Fibroblast of mammary gland (primary cell): Measurements from ENCODE around the gene MGAT4B.
"Not testable (repeated sequence)": the region's sequence is repeated elsewhere in the genome, so short reads cannot be mapped to it uniquely, and the experiment has no call there.

Experiments used
- DNase-seq: peaks from one replicate; pipeline ENCODE4 v3.0.0-alpha.2; 2010; ENCODE audit warnings: low read depth
- H3K4me3 ChIP-seq: 2 replicates; pipeline ENCODE4 v1.5.1; 2011; ENCODE audit warnings: low read depth, mild to moderate bottlenecking, low read length, moderate library complexity; ENCODE audit not compliant: control insufficient read depth
- CTCF ChIP-seq: conservative IDR thresholded peaks from 2 replicates; pipeline ENCODE4 v1.5.1; 2011; ENCODE audit warnings: low read depth, low read length, inconsistent platforms; ENCODE audit not compliant: control insufficient read depth, insufficient read depth

MGAT4B gene

GRCh38 chr5:179839328-179840256, 32.9 kb upstream of the MGAT4B start:
- DNase-seq: no peak
- TF ChIP-seq CTCF: no peak
- H3K4me3 ChIP-seq: no peak overlapping the region

GRCh38 chr5:179837076-179838011, 30.7 kb upstream of the MGAT4B start:
- H3K4me3 ChIP-seq: no peak overlapping the region
- no peak for DNase-seq
- TF ChIP-seq CTCF: no peak

- TF ChIP-seq CTCF: no peak
- no peak overlapping the region for H3K4me3 ChIP-seq
- peak; percentile 56 for DNase-seq
These were observed 29.8 kb upstream of the MGAT4B start for GRCh38 chr5:179836225-179837019.

- not testable (repeated sequence) for DNase-seq, H3K4me3 ChIP-seq
These were observed 28.2 kb upstream of the MGAT4B start for GRCh38 chr5:179834871-179835270.

DNA sequence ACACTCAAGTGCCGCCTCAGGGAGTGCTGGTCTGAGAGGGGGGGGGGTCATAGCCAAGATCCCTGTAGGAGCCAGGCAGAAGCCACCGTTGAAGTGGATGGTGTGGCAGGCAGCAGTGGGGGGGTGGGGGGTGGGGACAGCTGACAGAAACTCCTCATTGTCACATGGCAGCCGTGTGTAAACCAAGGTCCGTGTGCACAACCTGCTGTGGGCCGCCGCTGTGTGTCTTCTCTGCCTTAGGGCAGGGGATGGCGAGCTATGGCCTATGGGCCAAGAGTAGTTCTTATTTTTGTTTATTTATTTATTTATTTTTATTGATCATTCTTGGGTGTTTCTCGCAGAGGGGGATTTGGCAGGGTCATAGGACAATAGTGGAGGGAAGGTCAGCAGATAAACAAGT, 27.5 kb upstream of the MGAT4B start:
- H3K4me3 ChIP-seq: no peak overlapping the region
- DNase-seq: no peak
- no peak for TF ChIP-seq CTCF

- no peak for DNase-seq
- TF ChIP-seq CTCF: no peak
- H3K4me3 ChIP-seq: no peak overlapping the region
These were observed 27.0 kb upstream of the MGAT4B start for GRCh38 chr5:179833709-179834070.
